ENCODE measurements around the gene MSN.
"Not testable (repeated sequence)": the region's sequence is repeated elsewhere in the genome, so short reads cannot be mapped to it uniquely, and the experiment has no call there.

Gene MSN

GRCh38 chrX:65720381-65720964, 53.0 kb downstream of the MSN start:
- no peak for DNase-seq

GRCh38 chrX:65723706-65724105, 56.3 kb downstream of the MSN start:
- DNase-seq = no peak

- DNase-seq = no peak
Measured at GRCh38 chrX:65726715-65727114, 59.3 kb downstream of the MSN start.

DNA sequence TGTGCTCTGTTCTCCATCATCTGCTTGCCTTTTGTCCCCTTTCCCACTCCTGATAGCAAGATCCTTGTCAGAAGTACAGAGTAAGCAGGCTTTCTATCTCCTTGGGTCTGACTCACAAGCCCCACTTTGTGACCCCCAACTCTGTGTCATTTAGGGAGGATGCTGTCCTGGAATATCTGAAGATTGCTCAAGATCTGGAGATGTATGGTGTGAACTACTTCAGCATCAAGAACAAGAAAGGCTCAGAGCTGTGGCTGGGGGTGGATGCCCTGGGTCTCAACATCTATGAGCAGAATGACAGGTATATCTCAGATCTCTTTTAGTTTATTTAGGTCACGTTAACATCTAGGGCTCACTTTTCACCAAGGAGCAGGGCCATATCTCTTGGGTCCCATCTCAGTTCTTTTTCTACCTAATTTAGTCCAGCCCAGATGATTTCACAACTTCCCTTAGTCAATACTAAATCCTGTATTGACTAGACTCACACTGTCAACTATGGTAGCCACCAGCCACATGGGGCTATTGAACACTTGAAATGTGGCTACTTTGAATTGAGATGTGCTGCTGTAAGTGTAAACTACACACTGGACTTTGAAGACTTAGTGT, 64.3 kb downstream of the MSN start:
- DNase-seq = no peak

DNA sequence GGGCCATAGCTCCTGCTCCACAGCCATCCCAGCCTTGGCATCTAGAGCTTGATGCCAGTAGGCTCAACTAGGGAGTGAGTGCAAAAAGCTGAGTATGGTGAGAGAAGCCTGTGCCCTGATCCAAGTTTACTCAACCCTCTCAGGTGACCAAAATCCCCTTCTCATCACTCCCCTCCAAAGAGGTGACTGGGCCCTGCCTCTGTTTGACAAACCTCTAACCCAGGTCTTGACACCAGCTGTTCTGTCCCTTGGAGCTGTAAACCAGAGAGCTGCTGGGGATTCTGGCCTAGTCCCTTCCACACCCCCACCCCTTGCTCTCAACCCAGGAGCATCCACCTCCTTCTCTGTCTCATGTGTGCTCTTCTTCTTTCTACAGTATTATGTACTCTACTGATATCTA, 73.5 kb downstream of the MSN start:
- no peak for DNase-seq

DNA sequence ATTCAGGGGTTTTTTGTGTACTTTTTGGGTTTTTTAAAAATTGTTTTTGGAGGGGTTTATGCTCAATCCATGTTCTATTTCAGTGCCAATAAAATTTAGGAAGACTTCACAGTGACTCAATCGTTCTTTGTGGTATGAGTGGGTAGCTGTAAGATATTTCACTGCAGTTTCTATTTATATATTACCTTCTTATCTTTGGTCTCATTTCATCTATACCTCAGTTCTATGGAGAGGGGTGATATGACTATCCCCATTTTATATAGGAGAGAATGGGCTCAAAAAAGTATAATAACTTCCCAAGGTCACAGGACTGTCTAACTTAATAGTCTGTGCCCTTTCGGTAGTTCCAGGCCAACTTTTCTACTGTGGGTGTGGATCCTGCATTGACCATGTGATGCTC, 74.4 kb downstream of the MSN start:
- no peak for DNase-seq

GRCh38 chrX:65744965-65745364, 77.5 kb downstream of the MSN start:
- DNase-seq = no peak

DNA sequence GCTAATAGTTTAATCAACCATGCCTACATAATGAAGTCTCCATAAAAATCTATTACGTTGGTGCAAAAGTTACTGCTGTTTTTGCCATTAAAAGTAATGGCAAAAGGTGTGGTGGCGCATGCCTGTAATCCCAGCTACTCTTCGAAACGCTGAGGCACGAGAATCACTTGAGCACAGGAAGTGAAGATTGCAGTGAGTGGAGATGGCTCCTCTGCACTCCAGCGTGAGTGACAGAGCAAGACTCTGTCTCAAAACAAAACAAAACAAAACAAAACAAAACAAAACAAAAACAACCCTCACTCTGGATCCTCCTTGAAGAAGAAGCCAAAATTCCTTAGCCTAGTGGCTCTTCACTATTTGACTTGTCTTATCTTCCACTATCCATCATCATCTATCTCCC, 78.0 kb downstream of the MSN start:
- no peak for DNase-seq

- DNase-seq = no peak
Measured at GRCh38 chrX:65745992-65746391, 78.5 kb downstream of the MSN start.

- no peak for DNase-seq
Measured at GRCh38 chrX:65750674-65751469, 83.4 kb downstream of the MSN start.

DNA sequence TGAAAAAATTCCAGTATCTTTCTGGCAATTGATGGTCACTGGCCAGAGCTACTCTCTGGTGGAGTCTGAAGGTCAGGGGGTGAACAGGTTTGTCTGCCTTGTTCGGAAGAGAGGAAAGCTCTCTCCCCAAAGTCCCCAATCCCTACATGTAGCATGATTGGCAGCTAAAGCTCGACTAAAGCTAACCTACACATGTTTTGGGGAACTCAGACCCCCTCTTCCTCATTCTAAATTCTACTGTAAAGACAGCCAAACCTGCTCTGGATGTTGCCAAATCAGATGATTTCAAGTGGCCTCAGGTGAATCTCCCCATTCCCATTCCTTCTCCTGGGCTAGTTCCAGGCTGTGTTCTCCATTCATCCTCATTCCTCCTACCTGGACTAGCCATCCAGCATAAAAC, 84.1 kb downstream of the MSN start:
- DNase-seq = no peak

GRCh38 chrX:65752294-65752693, 84.8 kb downstream of the MSN start:
- no peak for DNase-seq

GRCh38 chrX:65755786-65756185, 88.3 kb downstream of the MSN start:
- DNase-seq = no peak

- DNase-seq = no peak
Measured at GRCh38 chrX:65757943-65758342, 90.5 kb downstream of the MSN start.

DNA sequence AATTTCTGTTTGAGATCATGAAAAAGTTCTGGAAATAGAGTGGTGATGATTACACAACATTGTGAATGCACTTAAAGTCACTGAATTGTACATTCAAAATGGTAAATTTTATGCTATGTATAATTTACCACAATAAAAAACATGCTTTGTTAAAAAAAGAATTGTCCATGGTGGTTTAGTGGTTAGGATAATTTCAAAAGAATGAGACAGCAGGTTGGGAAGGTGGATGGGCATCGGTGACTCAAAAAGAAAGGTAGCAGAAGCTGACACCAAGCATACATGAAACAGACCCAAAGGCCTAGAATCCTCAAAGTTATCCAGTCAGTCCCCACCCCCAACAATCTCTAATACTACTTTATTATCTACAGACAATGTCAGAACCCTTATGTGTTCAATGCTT, 91.1 kb downstream of the MSN start:
- DNase-seq = no peak

GRCh38 chrX:65759525-65759924, 92.1 kb downstream of the MSN start:
- not testable (repeated sequence) for DNase-seq

GRCh38 chrX:65769564-65770292, 102.3 kb downstream of the MSN start:
- no peak for DNase-seq

GRCh38 chrX:65772842-65773241, 105.4 kb downstream of the MSN start:
- no peak for DNase-seq

DNA sequence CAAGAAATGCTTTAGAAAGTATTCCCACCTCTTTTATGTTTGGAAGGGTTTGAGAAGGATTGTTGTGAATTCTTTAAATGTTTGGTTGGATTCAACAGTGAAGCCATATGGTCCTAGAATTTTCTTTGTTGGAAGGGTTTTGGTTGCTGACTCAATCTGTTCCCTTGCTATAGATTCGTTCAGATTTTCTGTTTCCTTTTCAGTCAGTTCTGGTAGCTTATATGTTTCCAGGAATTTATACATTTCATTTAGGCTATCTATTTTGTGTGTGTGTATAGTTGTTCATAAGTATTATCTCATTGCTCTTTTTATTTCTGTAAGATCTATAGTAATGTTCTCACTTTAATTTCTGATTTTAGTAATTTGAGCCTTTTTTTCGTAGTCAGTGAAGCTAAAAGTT, 114.4 kb downstream of the MSN start:
- DNase-seq = no peak

- no peak for DNase-seq
Measured at GRCh38 chrX:65783746-65784145, 116.3 kb downstream of the MSN start.
